Spleen (tissue), 11 donors: ENCODE results near the gene NTSR1. TPM values are rescaled to one million over a fixed set of nuclear protein-coding genes. Genes with fewer than 3 reads are reported as not detected.

Experiments
- DNase-seq: peaks from one replicate; pipeline ENCODE4 v3.0.0-alpha.2; 2020
- H3K27ac ChIP-seq, 8 donors: fragments of 200-600 bp; sonication (generic) in 7 of 8; 1 replicate in 4 of 8; 2 replicates in 4 of 8; pipeline versions ENCODE4 v1.5.0 to v1.8.0; 2016 to 2021; ENCODE audit warnings: inconsistent platforms in 4 of 8, mild to moderate bottlenecking in 4 of 8, moderate library complexity in 1 of 8
- H3K27me3 ChIP-seq, 7 donors: fragments of 200-600 bp; sonication (generic) in 6 of 7; replicated peaks in 1 of 7; 1 replicate in 4 of 7; 2 replicates in 3 of 7; pipeline versions ENCODE4 v1.5.0 to v1.8.0; 2016 to 2021; ENCODE audit warnings: inconsistent platforms in 3 of 7, mild to moderate bottlenecking in 1 of 7
- H3K36me3 ChIP-seq, 6 donors: fragments of 200-600 bp; sonication (generic) in 5 of 6; 1 replicate in 4 of 6; 2 replicates in 2 of 6; pipeline versions ENCODE4 v1.5.0 to v1.8.0; 2016 to 2021; ENCODE audit warnings: inconsistent platforms in 2 of 6
- H3K4me1 ChIP-seq, 6 donors: fragments of 200-600 bp; sonication (generic) in 5 of 6; 1 replicate in 3 of 6; 2 replicates in 3 of 6; pipeline versions ENCODE4 v1.5.0 to v1.8.0; 2016 to 2021; ENCODE audit warnings: inconsistent platforms in 3 of 6
- H3K4me3 ChIP-seq, 8 donors: fragments of 200-600 bp; sonication (generic) in 7 of 8; 1 replicate in 4 of 8; 2 replicates in 4 of 8; pipeline versions ENCODE4 v1.5.0 to v1.8.0; 2016 to 2021; ENCODE audit warnings: inconsistent platforms in 4 of 8, mild to moderate bottlenecking in 4 of 8, moderate library complexity in 2 of 8
- H3K9me3 ChIP-seq, 8 donors: fragments of 200-600 bp; sonication (generic) in 7 of 8; 1 replicate in 4 of 8; 2 replicates in 4 of 8; pipeline versions ENCODE4 v1.5.0 to v1.8.0; 2016 to 2021; ENCODE audit warnings: inconsistent platforms in 4 of 8
- POLR2A ChIP-seq, 3 donors: fragments of 450-650 bp; IDR thresholded peaks; one replicate each; pipeline ENCODE4 v1.5.1; 2017; ENCODE audit warnings: antibody characterized with exemption in 3 of 3, mild to moderate bottlenecking in 1 of 3
- POLR2AphosphoS5 ChIP-seq, 3 donors: sonication (generic); formaldehyde crosslinking; IDR thresholded peaks; one replicate each; pipeline ENCODE4 v1.5.1; 2017; ENCODE audit warnings: antibody characterized with exemption in 3 of 3
- WGBS, 5 donors: extraction: QIAGEN DNeasy Blood & Tissue Kit in 3 of 5; methylation state at CpG; one replicate each; pipeline versions ENCODE4 v1.1.5 to v1.1.7; 2013 to 2018; 5-methylcytosine and 5-hydroxymethylcytosine counted together
- intact Hi-C: fragments of 100-400 bp; cut with DNase I; formaldehyde crosslinking; loops from one replicate; pipeline ENCODE4 v1.15.0; 2023; ENCODE audit warnings: low total_unique reads
- polyA plus RNA-seq, 3 donors: library from polyadenylated mRNA; stranded (reverse); fragments of 200-250 nt; gene quantifications; one replicate each; pipeline ENCODE4 v1.2.1, GENCODE V29; 2013
- total RNA-seq, 7 donors: library from RNA; depleted of rRNA in 3 of 7; stranded (reverse); fragments of >200 nt in 3 of 7; fragmentation: NEBNext Ultra II Directional in 4 of 7; extraction: Animal tissue kit (Norgen Biotek cat#: 25700) in 4 of 7; gene quantifications; one replicate each; pipeline versions ENCODE4 v1.1.0 to v1.2.1, GENCODE V29; 2016 to 2021
- TF ChIP-seq, protein P1 (sequence below), 11 experiments: fragments of 200-600 bp in 7 of 11; fragments of 450-650 bp in 4 of 11; sonication (generic) in 4 of 11; IDR thresholded peaks in 8 of 11; conservative IDR thresholded peaks in 3 of 11; 1 replicate in 7 of 11; 2 replicates in 4 of 11; pipeline versions ENCODE4 v1.4.0 to v1.8.0; 2016 to 2021; ENCODE audit warnings: antibody characterized with exemption in 11 of 11, inconsistent platforms in 4 of 11, mild to moderate bottlenecking in 1 of 11
- donor health status: healthy with polysubstance abuse.
- donor health status: DM: no; HTN: no; CAD: no; lungs with moderate emphysema.
- donor health status: DM: no; HTN: no; CAD: no.
- donor health status: Bipolar disorder and iron deficiency.
- donor health status: healthy.
- donor health status: DM: no; HTN: no; CAD: no.
- donor health status: DM: yes; HTN: yes; CAD: no.

NTSR1 gene
- total and polyA plus RNA-seq, 10 donors: 0.14 to 5.7 (median 0.71) TPM

DNA sequence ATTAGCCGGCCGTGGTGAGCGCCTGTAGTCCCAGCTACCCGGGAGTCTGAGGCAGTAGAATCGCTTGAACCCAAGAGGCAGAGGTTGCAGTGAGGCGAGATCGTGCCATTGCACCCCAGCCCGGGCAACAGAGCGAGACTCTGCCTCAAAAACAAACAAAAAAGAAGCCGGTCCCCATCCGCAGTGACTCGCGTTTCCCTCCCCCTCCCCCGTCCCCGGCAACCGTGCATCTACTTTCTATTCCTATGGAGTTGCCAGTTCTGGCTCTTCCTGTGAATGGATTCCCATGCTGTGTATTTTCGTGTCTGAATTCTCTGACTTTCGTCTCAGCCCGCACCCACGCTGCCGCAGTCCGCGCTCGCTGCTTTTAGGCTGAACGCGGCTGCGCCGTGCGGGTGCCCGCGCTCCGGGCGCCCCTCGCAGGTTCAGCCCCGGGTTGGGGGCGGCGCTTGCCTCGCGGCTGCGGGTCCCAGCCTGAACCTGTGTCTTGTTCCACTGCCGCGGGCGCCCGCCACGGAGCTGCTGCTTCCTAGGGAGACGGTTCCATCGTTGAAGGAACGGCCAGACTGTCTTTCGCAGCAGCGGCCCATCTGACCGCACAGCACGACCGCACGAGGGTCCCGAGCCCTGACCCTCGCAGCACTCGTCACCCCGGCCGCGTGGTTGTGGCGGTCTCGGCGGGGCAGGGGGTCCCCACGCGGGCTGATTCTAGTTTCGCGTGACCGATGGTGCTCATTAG lies 86.6 kb downstream of the NTSR1 start:
- TF ChIP-seq POLR2AphosphoS5 (IDR thresholded peaks at IDR 0.05) (peak; percentile 44 to 68 (median 62)), POLR2A (IDR thresholded peaks at IDR 0.05) (no peak)
- TF ChIP-seq, protein P1, sequence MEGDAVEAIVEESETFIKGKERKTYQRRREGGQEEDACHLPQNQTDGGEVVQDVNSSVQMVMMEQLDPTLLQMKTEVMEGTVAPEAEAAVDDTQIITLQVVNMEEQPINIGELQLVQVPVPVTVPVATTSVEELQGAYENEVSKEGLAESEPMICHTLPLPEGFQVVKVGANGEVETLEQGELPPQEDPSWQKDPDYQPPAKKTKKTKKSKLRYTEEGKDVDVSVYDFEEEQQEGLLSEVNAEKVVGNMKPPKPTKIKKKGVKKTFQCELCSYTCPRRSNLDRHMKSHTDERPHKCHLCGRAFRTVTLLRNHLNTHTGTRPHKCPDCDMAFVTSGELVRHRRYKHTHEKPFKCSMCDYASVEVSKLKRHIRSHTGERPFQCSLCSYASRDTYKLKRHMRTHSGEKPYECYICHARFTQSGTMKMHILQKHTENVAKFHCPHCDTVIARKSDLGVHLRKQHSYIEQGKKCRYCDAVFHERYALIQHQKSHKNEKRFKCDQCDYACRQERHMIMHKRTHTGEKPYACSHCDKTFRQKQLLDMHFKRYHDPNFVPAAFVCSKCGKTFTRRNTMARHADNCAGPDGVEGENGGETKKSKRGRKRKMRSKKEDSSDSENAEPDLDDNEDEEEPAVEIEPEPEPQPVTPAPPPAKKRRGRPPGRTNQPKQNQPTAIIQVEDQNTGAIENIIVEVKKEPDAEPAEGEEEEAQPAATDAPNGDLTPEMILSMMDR (IDR thresholded peaks at IDR 0.05 in 8 of 11, conservative IDR thresholded peaks at IDR 0.05 in 3 of 11): no peak
- Histone ChIP-seq H3K27ac (peak overlapping the region; percentile 57 to 98 (median 94)), H3K9me3 (no peaks in the 10 kb centered on the region), H3K4me1 (peaks cover 5 to 70% (median 46%) of the 10 kb centered on the region in 6 donors), H3K36me3 (peaks cover 0 to 27% (median 24%) of the 10 kb centered on the region in 6 donors), H3K27me3 (no peaks in the 10 kb centered on the region), H3K4me3 (peak overlapping the region; percentile 47 to 73 (median 64))
- peak; percentile 93 for DNase-seq
- intact Hi-C loops: no loop called here
- 0 to 1% (median 1%) methylated on average over 48 to 68 of the region's 68 CpGs for WGBS, 5 donors

DNA sequence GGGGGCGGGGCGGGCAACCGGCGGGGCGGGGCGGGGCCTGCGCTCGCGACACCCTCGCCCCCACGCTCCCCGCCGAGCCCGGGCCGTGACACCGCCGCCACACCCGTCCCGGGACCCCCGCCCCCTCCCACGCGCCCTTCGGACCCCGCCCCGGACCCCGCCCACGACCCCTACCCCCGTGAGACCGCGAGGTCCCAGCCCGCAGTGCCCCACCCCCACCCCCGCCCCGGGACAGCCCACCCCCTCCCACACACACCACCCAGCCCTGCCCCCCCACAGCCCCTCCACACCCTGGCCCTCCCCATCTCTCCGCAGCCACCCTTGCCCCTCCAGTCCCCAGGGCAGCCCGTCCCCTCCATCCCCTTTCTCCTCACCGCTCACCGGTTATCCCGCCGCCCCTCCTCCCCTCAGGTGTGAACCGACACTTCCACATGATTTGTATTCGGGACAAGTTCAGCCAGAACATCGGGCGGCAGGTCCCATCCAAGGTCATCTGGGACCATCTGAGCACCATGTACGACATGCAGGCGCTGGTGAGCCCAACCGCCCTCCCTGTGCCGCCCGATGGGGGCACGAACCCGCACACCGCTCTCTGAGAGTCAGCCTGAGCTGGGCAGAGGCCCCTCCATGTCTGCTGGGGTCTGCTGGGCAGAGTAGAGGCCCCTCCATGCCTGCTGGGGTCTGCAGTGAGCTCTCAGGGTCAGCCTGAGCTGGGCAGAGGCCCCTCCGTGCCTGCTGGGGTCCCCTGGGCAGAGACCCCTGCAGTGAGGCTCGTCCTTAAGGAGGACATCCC lies 88.3 kb downstream of the NTSR1 start:
- TF ChIP-seq POLR2A (IDR thresholded peaks at IDR 0.05): no peak
- no peak for TF ChIP-seq POLR2AphosphoS5 (IDR thresholded peaks at IDR 0.05)
- TF ChIP-seq, protein P1 (IDR thresholded peaks at IDR 0.05 in 8 of 11, conservative IDR thresholded peaks at IDR 0.05 in 3 of 11): no peak
- Histone ChIP-seq H3K27ac (peak overlapping the region; percentile 91 to 98 (median 94)), H3K4me3 (peak overlapping the region; percentile 47 to 73 (median 62)), H3K27me3 (no peaks in the 10 kb centered on the region), H3K36me3 (peaks cover 0 to 40% (median 37%) of the 10 kb centered on the region in 6 donors), H3K4me1 (peaks cover 5 to 61% (median 38%) of the 10 kb centered on the region in 6 donors), H3K9me3 (no peaks in the 10 kb centered on the region)
- WGBS, 5 donors: 22 to 66% (median 31%) methylated on average over 16 to 52 of the region's 53 CpGs
- intact Hi-C loops: no loop called here
- DNase-seq: no peak

DNA sequence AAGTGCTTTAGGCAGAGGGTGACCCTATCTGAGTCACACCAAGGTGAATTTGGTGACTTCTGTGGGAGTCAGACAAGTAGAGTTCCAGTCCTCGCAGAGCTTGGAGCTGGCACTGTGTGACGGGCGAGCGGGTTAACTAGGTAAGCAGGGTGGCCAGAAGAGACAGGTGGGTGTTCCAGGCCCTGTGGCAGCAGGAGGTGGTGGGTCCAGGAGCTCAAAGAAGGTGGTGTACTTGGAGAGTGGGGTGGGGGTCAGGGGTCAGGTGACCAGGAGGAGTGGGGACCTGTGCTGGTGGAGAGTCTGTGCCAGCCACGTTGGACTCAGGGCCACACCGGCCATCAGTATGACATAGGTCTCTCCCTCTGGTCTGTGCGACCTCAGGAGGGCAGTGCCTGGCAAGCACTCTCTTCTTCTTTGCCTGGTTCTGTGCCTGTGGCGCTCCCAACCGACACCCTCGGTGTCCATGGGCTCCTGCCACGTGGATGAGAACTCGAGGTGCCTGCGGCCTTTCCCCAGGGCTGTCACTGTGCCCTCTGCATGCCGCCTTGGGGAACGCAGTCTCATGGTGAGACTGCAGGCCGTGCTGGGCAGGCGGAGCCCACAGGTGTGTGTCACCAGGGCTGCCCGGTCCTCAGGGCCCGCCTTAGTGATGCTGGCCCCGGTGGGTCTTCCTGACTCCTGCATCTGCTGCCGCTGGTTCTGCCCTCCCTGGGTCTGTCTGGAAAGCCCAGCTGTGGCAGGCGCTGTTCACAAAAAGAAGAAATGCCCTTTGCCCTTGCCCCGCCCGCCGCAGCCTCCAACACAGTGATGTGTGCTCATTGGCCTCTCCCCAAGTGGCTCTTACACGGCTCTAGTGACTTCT lies 89.3 kb downstream of the NTSR1 start:
- DNase-seq: no peak
- H3K9me3 ChIP-seq: no peaks in the 10 kb centered on the region
- TF ChIP-seq, protein P1 (IDR thresholded peaks at IDR 0.05 in 8 of 11, conservative IDR thresholded peaks at IDR 0.05 in 3 of 11): no peak
- TF ChIP-seq POLR2A (IDR thresholded peaks at IDR 0.05) (no peak), POLR2AphosphoS5 (IDR thresholded peaks at IDR 0.05) (no peak)
- intact Hi-C loops: no loop called here
- H3K27ac ChIP-seq: peak overlapping the region in 4 of 8 donors; percentile 20 to 98 (median 93)
- H3K27me3 ChIP-seq: no peaks in the 10 kb centered on the region
- H3K36me3 ChIP-seq: peaks cover 0 to 40% (median 37%) of the 10 kb centered on the region in 6 donors
- 88 to 92% (median 90%) methylated on average over 25 to 26 of the region's 26 CpGs for WGBS, 5 donors
- H3K4me3 ChIP-seq: peak overlapping the region in 3 of 8 donors; percentile 59 to 73 (median 60)
- H3K4me1 ChIP-seq: peaks cover 5 to 62% (median 39%) of the 10 kb centered on the region in 6 donors
